ENCODE results near the gene CDH26.
"Not testable (repeated sequence)": the region's sequence is repeated elsewhere in the genome, so short reads cannot be mapped to it uniquely, and the experiment has no call there.

CDH26 gene

DNA sequence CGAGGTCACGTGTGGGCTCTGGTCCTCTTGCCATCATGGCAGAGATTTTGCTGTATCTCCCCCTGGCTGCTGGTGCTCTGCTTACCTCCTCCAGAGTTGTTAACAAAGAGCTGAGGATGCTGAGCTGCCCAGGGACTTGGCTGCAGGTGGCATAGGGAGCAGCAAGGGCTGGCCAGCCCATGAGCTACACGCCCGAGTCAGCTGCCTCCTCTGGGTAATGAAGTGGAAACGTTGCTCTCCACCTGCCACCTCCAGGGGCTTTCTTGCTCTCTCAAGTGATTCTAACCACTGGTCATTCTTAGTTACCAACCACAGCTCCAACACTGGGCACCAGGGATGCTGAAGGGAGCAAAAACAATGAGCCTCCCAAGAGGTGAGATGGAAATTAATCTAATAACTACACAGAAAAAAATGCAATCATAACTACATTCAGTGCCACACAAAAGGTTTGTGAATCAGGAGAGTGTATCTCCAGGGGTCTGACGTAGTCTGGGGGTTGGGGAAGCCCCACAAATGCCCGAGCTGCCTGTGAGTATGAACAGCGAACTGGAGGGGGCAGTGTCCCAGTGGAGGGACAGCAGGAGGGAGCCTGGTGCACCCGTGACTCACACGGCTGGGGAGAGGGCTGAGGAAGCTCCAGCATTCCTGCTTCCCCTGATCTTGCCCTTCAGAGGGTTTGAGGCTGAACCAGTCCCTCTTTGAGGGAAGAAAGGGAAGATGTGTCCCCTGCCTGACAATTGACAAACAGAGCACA lies 78.7 kb downstream of the CDH26 start:
- DNase-seq (ENCODE audit: low read depth in 1 of 2, low spot score in 1 of 2), result no peak
- no peak for TF ChIP-seq JUND (IDR thresholded peaks at IDR 0.05; ENCODE audit: low read depth)
- in situ Hi-C loops (cut with HindIII; ENCODE audit: low pct_unique_long_range_greater_than_20kb, low sequenced_read_pairs), result no loop called here

DNA sequence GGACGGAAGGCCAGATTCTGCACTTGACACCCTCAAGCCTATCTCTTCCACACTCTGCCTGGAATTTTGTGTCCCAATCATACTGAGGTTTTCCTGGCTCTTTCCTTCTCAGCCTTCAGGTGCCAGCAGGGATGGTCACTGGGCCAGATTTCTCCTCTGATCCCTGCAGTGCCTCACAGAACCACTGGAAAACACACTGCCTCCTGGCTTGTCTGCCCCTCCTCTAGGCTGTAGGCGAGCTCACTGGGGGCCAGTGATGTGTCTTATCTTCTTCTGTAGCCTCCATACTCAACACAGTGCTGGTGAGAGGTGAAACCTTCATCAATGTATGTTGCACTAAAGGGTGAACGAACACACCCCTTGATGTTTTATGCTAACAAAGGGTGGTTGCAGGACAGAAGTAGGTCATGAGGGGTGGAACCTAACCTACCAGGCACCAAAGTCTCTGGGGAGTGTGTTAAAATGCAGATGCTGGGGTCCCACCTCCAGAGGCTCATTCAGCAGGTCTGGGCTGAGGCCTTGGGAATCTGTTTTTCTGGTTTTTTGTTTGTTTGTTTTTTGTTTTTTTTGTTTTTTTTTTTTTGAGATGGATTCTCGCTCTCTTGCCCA lies 80.3 kb downstream of the CDH26 start:
- DNase-seq (ENCODE audit: low read depth in 1 of 2, low spot score in 1 of 2), result no peak
- no peak for TF ChIP-seq JUND (IDR thresholded peaks at IDR 0.05; ENCODE audit: low read depth)
- in situ Hi-C loops (cut with HindIII; ENCODE audit: low pct_unique_long_range_greater_than_20kb, low sequenced_read_pairs), result no loop called here

DNA sequence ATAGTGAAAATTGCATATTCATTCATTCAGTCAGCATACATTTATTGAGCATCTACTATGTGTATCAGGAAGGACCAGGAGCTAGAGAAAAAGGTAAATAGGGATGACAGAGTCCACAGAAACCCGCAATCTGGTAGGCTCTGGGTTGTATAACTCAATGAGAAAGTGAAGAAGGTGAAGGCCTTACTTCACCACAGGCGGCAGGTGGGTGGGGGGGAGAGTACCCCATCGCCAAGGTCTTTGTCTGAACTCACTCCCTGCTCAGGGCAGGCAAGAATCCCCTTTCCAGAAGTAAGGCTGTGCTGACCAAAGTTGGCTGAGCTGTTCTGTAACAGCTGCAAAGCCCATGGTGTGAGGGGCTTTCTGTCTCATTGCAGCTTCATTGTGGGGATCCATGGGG lies 81.3 kb downstream of the CDH26 start:
- in situ Hi-C loops (cut with HindIII; ENCODE audit: low pct_unique_long_range_greater_than_20kb, low sequenced_read_pairs), result no loop called here
- no peak for TF ChIP-seq JUND (IDR thresholded peaks at IDR 0.05; ENCODE audit: low read depth)
- DNase-seq (ENCODE audit: low read depth in 1 of 2, low spot score in 1 of 2), result no peak

DNA sequence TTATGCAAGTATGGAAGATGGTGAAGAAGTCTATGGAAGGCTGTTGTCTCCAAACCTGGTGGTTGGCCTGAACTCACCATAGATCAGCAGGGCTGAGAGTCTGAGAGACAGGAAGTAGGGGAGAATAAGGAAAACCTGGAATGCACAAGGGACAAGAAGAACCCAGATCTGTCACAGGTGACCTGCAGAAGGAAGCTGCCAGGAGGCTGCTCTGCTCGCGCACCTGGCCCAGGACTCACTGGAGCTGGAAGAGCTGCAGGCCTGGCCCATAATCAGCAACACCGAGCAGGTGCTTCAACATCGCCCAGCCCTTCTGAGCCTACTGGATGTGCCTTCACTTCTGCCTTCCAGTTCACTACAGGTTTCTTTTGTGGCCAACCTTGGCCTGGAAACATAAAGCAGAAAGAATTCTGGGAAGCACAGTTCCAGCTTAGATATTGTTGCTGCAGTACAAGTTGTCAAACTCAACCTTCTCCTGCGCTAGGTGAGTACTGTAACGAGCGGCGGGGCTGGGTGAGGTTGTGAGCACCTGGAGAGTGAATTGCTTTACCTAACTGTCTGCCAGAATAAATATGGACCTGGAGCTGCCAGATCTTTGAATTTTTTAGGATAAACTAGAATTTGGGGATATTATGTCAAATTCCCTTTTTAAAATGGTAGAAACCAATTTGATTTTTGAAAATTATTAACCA lies 82.4 kb downstream of the CDH26 start:
- in situ Hi-C loops (cut with HindIII; ENCODE audit: low pct_unique_long_range_greater_than_20kb, low sequenced_read_pairs), result no loop called here
- no peak for TF ChIP-seq JUND (IDR thresholded peaks at IDR 0.05; ENCODE audit: low read depth)

DNA sequence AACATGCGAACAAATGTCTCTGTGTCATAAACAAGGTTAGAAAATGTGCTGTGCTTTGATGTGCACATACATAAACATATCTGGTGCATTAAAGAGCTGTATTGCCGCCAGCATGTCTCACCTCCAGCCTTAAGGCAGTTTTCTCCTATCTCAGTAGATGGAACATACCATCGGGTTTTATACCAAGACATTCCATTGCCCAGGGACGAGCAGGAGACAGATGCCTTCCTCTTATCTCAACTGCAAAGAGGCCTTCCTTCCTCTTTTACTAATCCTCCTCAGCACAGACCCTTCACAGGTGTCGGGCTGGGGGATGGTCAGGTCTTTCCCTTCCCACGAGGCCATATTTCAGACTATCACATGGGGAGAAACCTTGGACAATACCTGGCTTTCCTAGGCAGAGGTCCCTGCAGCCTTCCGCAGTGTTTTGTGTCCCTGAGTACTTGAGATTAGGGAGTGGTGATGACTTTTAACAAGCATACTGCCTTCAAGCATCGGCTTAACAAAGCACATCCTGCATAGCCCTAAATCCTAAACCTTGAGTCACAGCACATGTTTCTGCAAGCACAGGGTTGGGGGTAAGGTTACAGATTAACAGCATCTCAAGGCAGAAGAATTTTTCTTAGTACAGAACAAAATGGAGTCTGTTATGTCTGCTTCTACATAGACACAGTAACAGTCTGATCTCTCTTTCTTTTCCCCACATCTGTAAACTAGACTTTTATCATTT lies 83.4 kb downstream of the CDH26 start:
- in situ Hi-C loops (cut with HindIII; ENCODE audit: low pct_unique_long_range_greater_than_20kb, low sequenced_read_pairs); DNase-seq (ENCODE audit: low read depth in 1 of 2, low spot score in 1 of 2): not testable (repeated sequence)

More for the DNA sequence above, 82.4 kb downstream of the CDH26 start:
- no peak for DNase-seq (ENCODE audit: low read depth in 1 of 2, low spot score in 1 of 2)

DNA sequence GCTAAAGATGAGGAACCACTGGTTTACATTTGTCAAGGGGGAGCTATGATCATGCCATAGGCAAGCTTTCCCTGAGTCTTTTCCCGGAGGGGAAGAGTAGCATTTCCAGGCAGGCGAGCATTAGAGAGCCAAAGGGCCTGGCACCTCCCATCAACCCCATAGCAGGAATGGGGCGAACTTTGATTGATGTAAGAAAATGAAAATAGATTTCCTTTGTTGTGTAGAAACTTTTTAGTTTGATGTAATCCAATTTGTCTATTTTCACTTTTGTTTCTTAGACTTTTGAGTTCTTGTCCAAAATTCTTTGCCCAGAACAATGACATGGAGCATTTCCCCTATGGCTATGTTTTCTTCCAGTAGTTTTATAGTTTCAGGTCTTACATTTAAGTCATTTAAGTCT lies 85.2 kb downstream of the CDH26 start:
- TF ChIP-seq JUND (IDR thresholded peaks at IDR 0.05; ENCODE audit: low read depth), result no peak
- no peak for DNase-seq (ENCODE audit: low read depth in 1 of 2, low spot score in 1 of 2)
- in situ Hi-C loops (cut with HindIII; ENCODE audit: low pct_unique_long_range_greater_than_20kb, low sequenced_read_pairs), result no loop called here

DNA sequence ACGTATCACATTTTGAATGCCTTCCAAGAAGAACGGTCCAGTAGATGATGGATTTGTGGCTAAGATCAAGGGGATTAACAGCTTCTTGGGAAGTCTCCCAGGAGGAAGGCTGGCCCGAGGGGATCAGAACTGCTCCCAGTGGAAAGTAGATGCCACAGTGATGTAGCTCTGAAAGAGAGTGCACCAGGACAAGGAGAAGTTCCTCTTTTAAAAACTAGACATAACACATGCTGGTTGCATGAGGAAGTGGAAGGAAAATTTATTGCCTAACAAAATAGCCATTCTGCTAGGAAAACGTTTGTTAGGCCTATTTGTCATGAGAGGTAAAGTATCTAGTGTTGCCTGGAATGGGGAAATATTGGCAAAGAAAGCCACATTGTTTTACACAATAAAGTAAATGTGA lies 87.8 kb downstream of the CDH26 start:
- in situ Hi-C loops (cut with HindIII; ENCODE audit: low pct_unique_long_range_greater_than_20kb, low sequenced_read_pairs), result no loop called here
- TF ChIP-seq JUND (IDR thresholded peaks at IDR 0.05; ENCODE audit: low read depth), result no peak
- no peak for DNase-seq (ENCODE audit: low read depth in 1 of 2, low spot score in 1 of 2)

DNA sequence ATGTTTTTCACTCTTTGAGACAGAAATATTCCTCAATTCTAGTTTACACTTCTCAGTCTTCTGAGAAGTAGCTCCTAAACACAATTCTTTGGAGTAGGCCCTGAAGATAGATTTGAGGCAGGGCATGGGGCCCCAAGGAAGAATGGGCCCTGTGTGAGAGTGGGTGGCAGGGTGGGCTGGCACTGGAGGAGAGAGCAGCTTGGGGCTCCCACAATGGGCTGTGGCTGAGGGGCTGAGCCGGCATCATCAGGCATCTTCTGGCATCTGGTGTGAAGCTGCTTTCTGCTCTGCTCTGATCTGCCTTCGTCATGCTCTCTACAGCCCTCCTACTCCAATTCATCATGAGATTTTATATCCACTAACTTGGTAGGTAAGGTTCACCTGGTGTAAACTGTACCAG lies 88.2 kb downstream of the CDH26 start:
- in situ Hi-C loops (cut with HindIII; ENCODE audit: low pct_unique_long_range_greater_than_20kb, low sequenced_read_pairs), result no loop called here
- no peak for TF ChIP-seq JUND (IDR thresholded peaks at IDR 0.05; ENCODE audit: low read depth)
- DNase-seq (ENCODE audit: low read depth in 1 of 2, low spot score in 1 of 2), result no peak

DNA sequence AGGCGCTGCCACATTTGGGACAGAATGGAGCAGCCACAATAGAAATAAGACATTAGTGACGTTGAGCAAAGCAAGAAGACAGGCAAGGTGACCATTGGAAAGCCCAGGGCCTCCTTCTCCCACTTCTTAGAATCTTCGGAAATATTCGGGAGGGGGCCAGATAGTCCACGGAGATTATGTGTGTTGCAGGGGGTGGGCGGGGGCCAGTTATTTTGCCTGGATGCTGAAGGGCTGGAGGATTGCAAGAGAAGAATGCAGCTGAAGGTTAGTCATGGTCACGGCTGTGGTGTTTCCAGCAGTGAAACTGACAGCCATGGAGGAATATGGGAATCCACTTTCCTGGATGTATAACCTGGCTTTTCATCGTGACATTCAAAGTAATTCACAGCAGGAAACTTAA lies 88.6 kb downstream of the CDH26 start:
- TF ChIP-seq JUND (IDR thresholded peaks at IDR 0.05; ENCODE audit: low read depth), result no peak
- DNase-seq (ENCODE audit: low read depth in 1 of 2, low spot score in 1 of 2), result no peak
- in situ Hi-C loops (cut with HindIII; ENCODE audit: low pct_unique_long_range_greater_than_20kb, low sequenced_read_pairs), result no loop called here

DNA sequence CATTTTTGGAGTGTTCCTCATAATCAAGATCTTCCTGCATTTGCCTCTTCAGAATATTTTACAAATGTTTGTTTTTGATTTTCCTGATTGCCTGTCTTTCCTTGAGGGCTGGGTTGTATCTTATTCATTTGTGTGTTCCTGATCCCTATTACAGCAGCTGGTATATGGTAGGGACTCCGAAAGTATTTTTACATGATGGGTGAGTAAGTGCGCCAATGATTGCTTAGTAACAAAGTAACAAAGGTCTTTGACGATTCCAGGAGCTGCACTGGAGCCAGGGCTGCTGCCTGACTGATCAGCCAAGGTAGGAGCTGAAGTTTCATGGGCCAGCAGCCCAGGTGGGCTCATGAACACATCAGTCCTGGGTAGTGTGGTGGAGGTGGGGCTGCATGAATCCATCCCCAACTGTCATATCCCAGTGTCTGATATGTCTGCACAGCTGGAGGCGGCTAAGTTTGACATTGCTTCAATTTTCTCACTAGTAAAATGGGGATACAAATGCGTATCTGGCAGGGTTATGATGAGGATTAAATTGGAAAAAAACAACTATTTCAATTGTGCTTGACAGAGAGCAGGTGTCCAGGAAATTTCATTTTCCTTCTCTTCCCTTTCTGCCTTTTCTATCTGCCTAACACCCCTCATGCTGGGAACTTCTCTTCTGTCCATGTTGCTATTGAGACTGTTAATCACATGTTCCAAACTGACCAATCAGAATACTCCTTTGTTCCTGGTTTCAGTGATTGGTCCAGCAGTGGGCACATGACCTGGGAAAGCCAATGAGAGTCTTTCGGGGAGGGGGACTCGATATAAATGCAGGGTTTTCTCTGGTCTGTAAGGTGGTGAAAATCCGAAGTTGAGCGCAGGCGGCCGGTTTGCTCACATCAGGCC lies 90.7 kb downstream of the CDH26 start:
- peak in 1 of 2 experiments; percentile 20 for DNase-seq (ENCODE audit: low read depth in 1 of 2, low spot score in 1 of 2)
- in situ Hi-C loops (cut with HindIII; ENCODE audit: low pct_unique_long_range_greater_than_20kb, low sequenced_read_pairs), result no loop called here
- no peak for TF ChIP-seq JUND (IDR thresholded peaks at IDR 0.05; ENCODE audit: low read depth)

DNA sequence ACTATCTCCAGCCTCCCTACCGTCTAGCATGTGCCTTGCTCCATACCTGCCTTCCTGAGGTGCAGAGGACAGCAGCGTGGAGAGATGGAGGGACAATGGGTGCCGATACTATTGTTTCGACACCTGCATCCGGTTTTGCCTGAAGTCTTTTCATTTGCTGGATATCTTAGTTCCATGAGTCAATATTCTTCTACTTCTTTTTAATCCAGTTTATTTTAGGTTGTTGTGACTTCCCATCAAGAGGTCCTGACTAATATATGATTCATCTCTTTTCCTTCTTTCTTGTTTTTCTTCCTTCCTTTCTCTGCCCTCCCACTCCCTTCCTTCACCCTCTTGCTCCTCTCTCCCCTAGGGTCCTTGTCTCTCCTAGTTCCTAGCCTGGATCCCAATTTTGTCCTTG lies 91.4 kb downstream of the CDH26 start:
- in situ Hi-C loops (cut with HindIII; ENCODE audit: low pct_unique_long_range_greater_than_20kb, low sequenced_read_pairs), result no loop called here
- TF ChIP-seq JUND (IDR thresholded peaks at IDR 0.05; ENCODE audit: low read depth), result no peak
- no peak for DNase-seq (ENCODE audit: low read depth in 1 of 2, low spot score in 1 of 2)

All from T47D (cell line).